Esophagus squamous epithelium (tissue), 4 donors: ENCODE data around the gene MTREX.

Experiments
- POLR2A ChIP-seq, 4 donors: fragments of 450-650 bp; IDR thresholded peaks; one replicate each; pipeline ENCODE4 v1.6.1; 2017; ENCODE audit warnings: antibody characterized with exemption in 4 of 4, mild to moderate bottlenecking in 4 of 4, moderate library complexity in 3 of 4
- TF ChIP-seq, protein P1 (sequence below), 6 experiments: fragments of 450-650 bp in 4 of 6; fragments of 200-600 bp in 2 of 6; sonication (generic) in 2 of 6; IDR thresholded peaks; one replicate each; pipeline ENCODE4 v1.5.1; 2016 to 2019; ENCODE audit warnings: antibody characterized with exemption in 6 of 6, mild to moderate bottlenecking in 4 of 6, moderate library complexity in 4 of 6

DNA sequence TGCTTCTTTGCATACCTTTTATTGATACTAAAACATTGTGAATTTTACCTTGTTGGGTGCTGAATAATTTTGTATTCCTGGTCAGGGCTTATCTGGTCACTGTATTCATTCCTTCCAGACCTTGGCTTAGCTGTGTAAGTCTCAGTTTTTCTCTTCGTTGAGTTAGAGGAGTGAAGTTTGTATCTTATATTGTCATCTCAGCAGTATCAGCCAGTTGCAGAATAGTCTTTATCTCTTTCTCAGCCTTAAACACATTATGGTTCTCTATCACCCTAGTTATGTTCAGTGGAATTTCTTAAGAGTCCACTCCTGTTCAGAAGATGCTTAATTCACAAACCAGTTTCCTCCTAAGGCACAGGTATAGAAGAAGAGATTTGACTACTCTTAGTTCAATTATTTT lies 25.2 kb downstream of the MTREX start:
- TF ChIP-seq, protein P1, sequence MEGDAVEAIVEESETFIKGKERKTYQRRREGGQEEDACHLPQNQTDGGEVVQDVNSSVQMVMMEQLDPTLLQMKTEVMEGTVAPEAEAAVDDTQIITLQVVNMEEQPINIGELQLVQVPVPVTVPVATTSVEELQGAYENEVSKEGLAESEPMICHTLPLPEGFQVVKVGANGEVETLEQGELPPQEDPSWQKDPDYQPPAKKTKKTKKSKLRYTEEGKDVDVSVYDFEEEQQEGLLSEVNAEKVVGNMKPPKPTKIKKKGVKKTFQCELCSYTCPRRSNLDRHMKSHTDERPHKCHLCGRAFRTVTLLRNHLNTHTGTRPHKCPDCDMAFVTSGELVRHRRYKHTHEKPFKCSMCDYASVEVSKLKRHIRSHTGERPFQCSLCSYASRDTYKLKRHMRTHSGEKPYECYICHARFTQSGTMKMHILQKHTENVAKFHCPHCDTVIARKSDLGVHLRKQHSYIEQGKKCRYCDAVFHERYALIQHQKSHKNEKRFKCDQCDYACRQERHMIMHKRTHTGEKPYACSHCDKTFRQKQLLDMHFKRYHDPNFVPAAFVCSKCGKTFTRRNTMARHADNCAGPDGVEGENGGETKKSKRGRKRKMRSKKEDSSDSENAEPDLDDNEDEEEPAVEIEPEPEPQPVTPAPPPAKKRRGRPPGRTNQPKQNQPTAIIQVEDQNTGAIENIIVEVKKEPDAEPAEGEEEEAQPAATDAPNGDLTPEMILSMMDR (IDR thresholded peaks at IDR 0.05) = no peak
- no peak for TF ChIP-seq POLR2A (IDR thresholded peaks at IDR 0.05)
